Esophagus squamous epithelium (tissue), 5 donors: ENCODE results near the gene DGKB. TPM values are rescaled to one million over a fixed set of nuclear protein-coding genes. Genes with fewer than 3 reads are reported as not detected.

Source experiments
- DNase-seq: peaks from one replicate; lab custom pipeline; 2025; lab: John Stamatoyannopoulos, UW
- H3K27ac ChIP-seq, 4 donors: fragments of 200-600 bp; sonication (generic); one replicate each; pipeline ENCODE4 v1.5.1; 2016 to 2019; ENCODE audit warnings: mild to moderate bottlenecking in 1 of 4
- H3K27me3 ChIP-seq, 4 donors: fragments of 200-600 bp; sonication (generic); 1 replicate in 3 of 4; 2 replicates in 1 of 4; pipeline versions ENCODE4 v1.5.1 to v1.6.0; 2017 to 2021; ENCODE audit warnings: antibody characterized with exemption in 1 of 4
- H3K36me3 ChIP-seq, 3 donors: fragments of 200-600 bp; sonication (generic); one replicate each; pipeline ENCODE4 v1.5.1; 2016 to 2019
- H3K4me1 ChIP-seq, 3 donors: fragments of 200-600 bp; sonication (generic); one replicate each; pipeline ENCODE4 v1.5.1; 2017 to 2019
- H3K4me3 ChIP-seq, 4 donors: fragments of 200-600 bp; sonication (generic); 1 replicate in 3 of 4; 2 replicates in 1 of 4; pipeline ENCODE4 v1.5.1; 2016 to 2019; ENCODE audit warnings: mild to moderate bottlenecking in 2 of 4, moderate library complexity in 1 of 4
- H3K9me3 ChIP-seq, 3 donors: fragments of 200-600 bp; sonication (generic); one replicate each; pipeline ENCODE4 v1.5.1; 2016 to 2019
- CTCF ChIP-seq, 6 experiments: fragments of 450-650 bp in 4 of 6; fragments of 200-600 bp in 2 of 6; sonication (generic) in 2 of 6; IDR thresholded peaks; one replicate each; pipeline ENCODE4 v1.5.1; 2016 to 2019; ENCODE audit warnings: antibody characterized with exemption in 6 of 6, mild to moderate bottlenecking in 4 of 6, moderate library complexity in 4 of 6
- POLR2A ChIP-seq, 4 donors: fragments of 450-650 bp; IDR thresholded peaks; one replicate each; pipeline ENCODE4 v1.6.1; 2017; ENCODE audit warnings: antibody characterized with exemption in 4 of 4, mild to moderate bottlenecking in 4 of 4, moderate library complexity in 3 of 4
- WGBS, 2 donors: methylation state at CpG; one replicate each; pipeline ENCODE4 v1.1.5; 2018; 5-methylcytosine and 5-hydroxymethylcytosine counted together
- intact Hi-C: fragments of 100-400 bp; cut with DNase I; formaldehyde crosslinking; loops from one replicate; pipeline ENCODE4 v1.15.0; 2022
- total RNA-seq, 4 donors: library from RNA; depleted of rRNA; stranded (reverse); fragments of >200 nt; gene quantifications; one replicate each; pipeline ENCODE4 v1.1.0, GENCODE V29; 2016
- donor health status: DM: yes; HTN: yes; CAD: no.

Gene DGKB
- total RNA-seq, 4 donors from 2014 or later: 0.09 to 1.1 (median 0.23) TPM; not detected in 1

DNA sequence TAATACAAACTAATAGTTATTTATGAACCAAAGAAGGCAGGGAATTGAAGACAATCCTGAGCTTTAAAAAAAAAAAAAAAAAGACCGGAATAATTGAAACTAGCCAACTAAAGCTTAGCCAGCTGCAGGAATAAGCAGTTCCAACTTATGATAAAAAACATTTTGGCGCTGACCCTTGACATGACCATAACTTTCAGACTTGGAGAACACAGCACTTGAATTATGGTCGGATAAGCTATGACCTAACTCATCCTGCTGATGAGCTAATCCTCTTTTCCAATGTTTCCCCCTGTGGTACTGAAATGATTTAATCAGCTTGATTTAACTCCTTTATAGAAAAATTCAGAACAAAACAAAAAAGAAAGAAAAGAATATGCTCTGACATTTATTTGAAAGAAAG is 181.8 kb downstream of the DGKB start:
- Histone ChIP-seq H3K36me3 (no peaks in the 10 kb centered on the region), H3K4me3 (no peak overlapping the region), H3K27ac (no peak overlapping the region), H3K4me1 (no peaks in the 10 kb centered on the region), H3K9me3 (no peaks in the 10 kb centered on the region), H3K27me3 (no peaks in the 10 kb centered on the region)
- TF ChIP-seq CTCF (IDR thresholded peaks at IDR 0.05): no peak
- TF ChIP-seq POLR2A (IDR thresholded peaks at IDR 0.05): no peak
- 48 to 64% methylated on average over 3 of the region's 3 CpGs for WGBS, 2 donors
- DNase-seq: no peak
- intact Hi-C loops: no loop called here

GRCh38 chr7:14717816-14718215 is 184.7 kb downstream of the DGKB start:
- Histone ChIP-seq H3K4me3 (no peak overlapping the region), H3K27me3 (no peaks in the 10 kb centered on the region), H3K4me1 (no peaks in the 10 kb centered on the region), H3K27ac (no peak overlapping the region), H3K36me3 (no peaks in the 10 kb centered on the region), H3K9me3 (no peaks in the 10 kb centered on the region)
- WGBS, 2 donors: 23 to 35% methylated on average over 1 of the region's 1 CpG
- TF ChIP-seq POLR2A (IDR thresholded peaks at IDR 0.05) (no peak), CTCF (IDR thresholded peaks at IDR 0.05) (peak in 1 of 6 experiments; percentile 35)
- no peak for DNase-seq
- intact Hi-C loops: no loop called here

GRCh38 chr7:14717169-14717568 is 185.4 kb downstream of the DGKB start:
- Histone ChIP-seq H3K36me3 (no peaks in the 10 kb centered on the region), H3K9me3 (no peaks in the 10 kb centered on the region), H3K4me1 (no peaks in the 10 kb centered on the region), H3K27me3 (no peaks in the 10 kb centered on the region), H3K4me3 (no peak overlapping the region), H3K27ac (no peak overlapping the region)
- TF ChIP-seq CTCF (IDR thresholded peaks at IDR 0.05) (no peak), POLR2A (IDR thresholded peaks at IDR 0.05) (no peak)
- intact Hi-C loops: no loop called here
- no peak for DNase-seq

DNA sequence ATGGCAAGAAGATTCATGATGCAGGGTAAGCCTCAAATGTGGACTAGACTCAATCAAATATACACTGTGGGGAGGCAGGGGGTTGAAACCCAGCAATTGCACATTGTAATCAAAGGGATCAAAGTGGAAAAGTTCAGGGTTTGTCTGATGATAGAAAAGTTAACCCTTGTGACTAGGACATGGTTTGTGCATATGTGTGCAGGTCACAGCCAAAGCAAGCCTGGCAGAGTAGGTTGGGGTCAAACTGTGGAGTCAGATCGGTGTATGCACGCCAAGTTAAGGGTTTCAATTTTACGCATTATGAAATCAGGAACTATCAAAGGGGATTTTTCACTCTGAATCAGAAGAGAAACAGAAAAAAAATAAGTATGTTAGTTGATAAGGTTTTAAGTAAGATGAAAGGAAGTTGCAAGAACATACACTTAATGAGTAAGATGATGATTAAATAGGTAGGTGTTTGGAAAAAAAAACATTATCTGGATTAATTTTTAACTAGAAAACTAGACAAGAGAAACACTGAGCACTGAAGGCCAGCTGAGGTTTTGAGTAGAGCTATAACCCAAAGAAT is 188.3 kb downstream of the DGKB start:
- Histone ChIP-seq H3K4me1 (no peaks in the 10 kb centered on the region), H3K27ac (no peak overlapping the region), H3K4me3 (no peak overlapping the region), H3K9me3 (no peaks in the 10 kb centered on the region), H3K36me3 (no peaks in the 10 kb centered on the region), H3K27me3 (no peaks in the 10 kb centered on the region)
- TF ChIP-seq CTCF (IDR thresholded peaks at IDR 0.05) (no peak), POLR2A (IDR thresholded peaks at IDR 0.05) (no peak)
- intact Hi-C loops: no loop called here
- no peak for DNase-seq
- WGBS, 2 donors: 68 to 73% methylated on average over 3 of the region's 3 CpGs

- intact Hi-C loops: loop anchor here (10.0 kb wide), 1 partner anchor 317 kb away; no protein-coding TSS in a partner anchor
- H3K4me3 ChIP-seq: no peak overlapping the region
- no peak overlapping the region for H3K27ac ChIP-seq
Measured at GRCh38 chr7:14698239-14698638, 204.3 kb downstream of the DGKB start.

More at GRCh38 chr7:14698239-14698638, 204.3 kb downstream of the DGKB start:
- no peaks in the 10 kb centered on the region for H3K27me3 ChIP-seq
- no peaks in the 10 kb centered on the region for H3K9me3 ChIP-seq
- DNase-seq: no peak
- H3K36me3 ChIP-seq: no peaks in the 10 kb centered on the region
- TF ChIP-seq CTCF (IDR thresholded peaks at IDR 0.05): no peak
- no peak for TF ChIP-seq POLR2A (IDR thresholded peaks at IDR 0.05)
- H3K4me1 ChIP-seq: no peaks in the 10 kb centered on the region
